Right lung (tissue), 10 donors: ENCODE results near the gene HLA-DMB. TPM values are rescaled to one million over a fixed set of nuclear protein-coding genes. Genes with fewer than 3 reads are reported as not detected.
A peak's percentile ranks its signal among the peaks of the same experiment; 100 is the strongest.

ENCODE experiments used
- DNase-seq, 2 donors: peaks; one replicate each; pipeline ENCODE4 v3.0.0-alpha.2; 2013
- long read RNA-seq, 8 donors: transcript quantifications; one replicate each; lab custom pipeline, GENCODE V29; 2026
- polyA plus RNA-seq, 5 donors: library from polyadenylated mRNA; unstranded; fragments of 120-200 nt; gene quantifications; one replicate each; pipeline versions ENCODE4 v1.2.1 to v1.2.3, GENCODE V29; 2013; ENCODE audit warnings: inconsistent platforms in 1 of 5, low replicate concordance in 1 of 5; ENCODE audit not compliant: insufficient read length in 5 of 5, insufficient read depth in 1 of 5

Gene HLA-DMB
- polyA plus RNA-seq: 10 to 100 TPM in 1 of 5 donors, 1 to 10 TPM in 4; 7.7 to 11.0 (median 8.4) TPM
- long read RNA-seq, donor 1, full-length matches to known transcripts: 7 of 7 reads
- long read RNA-seq, donor 1, partial matches to known transcripts: 0 of 7 reads
- long read RNA-seq, donor 1, other reads (novel, unspliced or antisense): 0 of 7 reads
- long read RNA-seq, donor 2, partial matches to known transcripts: 0 of 3 reads
- long read RNA-seq, donor 2, other reads (novel, unspliced or antisense): 0 of 3 reads
- long read RNA-seq, donor 3, full-length matches to known transcripts: 10 of 10 reads
- long read RNA-seq, donor 3, partial matches to known transcripts: 0 of 10 reads
- long read RNA-seq, donor 3, other reads (novel, unspliced or antisense): 0 of 10 reads
- long read RNA-seq, donor 4: 0 reads
- long read RNA-seq, donor 5, partial matches to known transcripts: 9 of 10 reads
- long read RNA-seq, donor 5, other reads (novel, unspliced or antisense): 0 of 10 reads
- long read RNA-seq, donor 6, full-length matches to known transcripts: 9 of 21 reads
- long read RNA-seq, donor 6, partial matches to known transcripts: 12 of 21 reads
- long read RNA-seq, donor 6, other reads (novel, unspliced or antisense): 0 of 21 reads
- long read RNA-seq, donor 7, partial matches to known transcripts: 13 of 15 reads
- long read RNA-seq, donor 7, other reads (novel, unspliced or antisense): 0 of 15 reads
- long read RNA-seq, donor 8, partial matches to known transcripts: 0 of 1 reads
- long read RNA-seq, donor 8, other reads (novel, unspliced or antisense): 0 of 1 reads

DNA sequence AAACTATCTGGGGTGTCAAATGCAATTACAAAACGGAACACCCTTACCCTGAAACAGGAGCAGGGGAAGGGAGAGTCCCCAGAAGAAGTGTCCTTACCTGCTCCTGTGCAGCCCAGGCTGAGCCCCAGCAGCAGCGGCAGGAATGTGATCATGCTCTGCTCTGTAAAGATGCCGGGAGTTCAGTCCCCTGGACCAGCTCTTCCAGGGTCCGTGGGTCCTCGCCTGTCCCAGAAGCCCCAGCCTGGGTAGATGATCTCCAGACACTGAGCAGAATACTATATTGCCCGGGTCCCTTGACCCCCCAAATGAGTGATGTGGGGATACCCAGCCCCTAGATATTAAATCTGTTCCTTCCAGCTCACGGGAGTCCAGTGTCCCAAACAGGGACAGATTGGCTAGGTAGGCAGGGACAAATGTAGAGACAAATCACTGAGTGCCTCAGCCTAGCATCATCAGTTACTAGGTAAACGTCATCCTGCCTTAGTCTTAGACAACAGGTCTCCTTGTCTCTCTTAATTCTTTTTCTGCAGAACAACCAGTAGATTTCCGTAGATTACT is at the start of gene HLA-DMB:
Gene HLA-DMB, minus strand, starts transcription at position 373 of the 558 bp plus-strand sequence. Its CDS starts 221 bp downstream, at position 152.
- DNase-seq: peak; percentile 38 to 43

DNA sequence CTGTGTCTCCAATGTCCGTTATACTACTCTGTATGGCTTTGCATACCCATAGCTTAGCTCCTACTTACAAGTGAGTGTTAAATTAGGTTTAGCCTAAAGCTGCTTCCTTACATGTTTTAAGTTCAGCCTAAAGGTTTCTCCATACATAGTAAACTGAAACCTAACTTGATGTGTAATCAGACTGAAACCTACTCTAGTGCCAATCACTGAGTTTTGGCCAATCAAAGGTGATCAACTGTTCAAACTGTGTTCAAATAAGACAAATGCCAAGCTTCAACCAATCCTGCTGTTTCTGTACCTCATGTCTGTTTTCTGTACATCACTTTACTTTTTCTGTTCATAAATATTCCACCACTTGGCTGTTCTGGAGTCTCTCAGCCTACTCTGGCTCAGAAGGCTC is 48.5 kb upstream of the HLA-DMB start:
- DNase-seq: no peak

DNA sequence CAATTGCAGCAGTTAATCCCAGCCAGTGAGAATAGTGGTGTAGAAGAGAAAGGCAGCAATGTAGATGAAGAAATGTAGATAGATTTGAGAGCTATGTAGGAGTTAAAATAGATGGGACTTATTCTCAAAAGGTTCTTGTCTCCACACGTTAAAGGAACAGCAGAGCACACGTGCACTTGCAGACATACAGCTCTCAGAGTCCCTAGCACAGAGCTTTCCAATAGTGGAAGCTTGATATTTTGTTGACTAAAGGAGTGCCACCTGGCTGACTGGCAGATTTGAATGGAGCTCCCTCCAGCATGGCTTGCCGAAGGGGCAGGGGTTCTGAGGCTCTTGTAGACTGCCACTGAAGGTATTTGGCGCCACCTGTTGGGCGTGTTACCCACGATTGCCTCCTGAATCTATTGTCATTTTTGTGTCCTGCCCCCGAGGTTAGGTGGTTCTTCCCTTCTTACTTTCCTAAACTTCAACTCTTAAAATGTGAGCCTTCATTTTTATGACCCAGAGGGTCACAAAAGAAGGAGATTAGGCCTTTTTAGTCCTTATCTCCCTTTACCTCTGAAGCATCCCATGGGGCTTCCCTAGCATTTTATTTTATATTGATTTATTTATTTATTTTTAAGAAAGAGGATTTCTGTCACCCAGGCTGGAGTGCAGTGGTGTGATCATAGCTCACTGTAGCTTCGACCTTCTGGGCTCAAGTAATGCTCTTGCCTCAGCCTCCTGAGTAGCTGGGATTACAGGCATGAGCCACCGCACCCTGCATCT is 44.0 kb upstream of the HLA-DMB start:
- peak; percentile 70 to 79 for DNase-seq

DNA sequence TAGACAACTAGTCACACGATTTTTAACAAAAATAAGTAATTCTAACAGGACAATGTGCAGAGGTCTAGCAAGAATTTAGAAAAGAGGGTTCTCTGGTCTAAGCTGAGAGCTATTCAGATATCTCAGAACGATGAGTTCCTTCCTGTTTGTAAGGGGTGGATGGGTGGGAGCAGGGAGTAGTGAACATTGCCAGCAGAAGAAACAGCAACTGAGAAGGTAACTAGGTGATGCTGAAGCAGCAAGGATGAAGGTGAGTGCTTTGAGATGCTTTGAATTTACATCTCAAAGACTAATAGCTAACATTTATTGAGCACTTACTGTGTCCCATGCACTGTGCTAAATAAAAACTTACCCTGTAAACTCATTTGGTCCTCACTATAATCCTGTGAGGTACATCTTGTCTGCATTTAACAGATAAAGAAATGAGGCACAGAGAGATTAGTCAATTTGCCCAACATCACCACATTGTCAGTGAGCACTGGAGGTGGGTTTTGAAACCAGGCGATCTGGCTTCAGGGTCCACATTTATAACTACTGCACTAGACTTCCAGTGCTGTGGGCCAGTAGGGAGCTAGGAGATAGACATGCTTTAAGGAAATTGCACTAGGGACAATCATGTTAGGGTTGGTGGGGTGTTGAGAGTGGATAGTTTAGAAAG is 43.3 kb upstream of the HLA-DMB start:
- no peak for DNase-seq

DNA sequence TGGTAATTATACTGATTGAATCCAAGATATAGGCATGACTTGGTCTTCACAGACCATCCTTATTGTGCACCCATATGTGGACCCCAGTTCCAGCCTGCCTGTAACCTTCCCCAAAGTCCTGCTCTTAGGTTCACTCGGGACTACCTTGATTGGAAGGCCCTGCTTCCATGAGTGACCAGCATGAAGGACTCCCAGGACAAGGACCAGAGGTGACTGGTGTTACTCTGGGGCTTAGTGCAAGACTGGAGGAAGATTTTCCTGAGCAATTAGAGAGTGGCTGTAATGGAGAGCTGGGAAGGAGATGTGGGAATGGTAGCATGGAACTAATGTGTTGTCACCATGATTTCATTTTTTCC is 42.6 kb upstream of the HLA-DMB start:
- DNase-seq: no peak

DNA sequence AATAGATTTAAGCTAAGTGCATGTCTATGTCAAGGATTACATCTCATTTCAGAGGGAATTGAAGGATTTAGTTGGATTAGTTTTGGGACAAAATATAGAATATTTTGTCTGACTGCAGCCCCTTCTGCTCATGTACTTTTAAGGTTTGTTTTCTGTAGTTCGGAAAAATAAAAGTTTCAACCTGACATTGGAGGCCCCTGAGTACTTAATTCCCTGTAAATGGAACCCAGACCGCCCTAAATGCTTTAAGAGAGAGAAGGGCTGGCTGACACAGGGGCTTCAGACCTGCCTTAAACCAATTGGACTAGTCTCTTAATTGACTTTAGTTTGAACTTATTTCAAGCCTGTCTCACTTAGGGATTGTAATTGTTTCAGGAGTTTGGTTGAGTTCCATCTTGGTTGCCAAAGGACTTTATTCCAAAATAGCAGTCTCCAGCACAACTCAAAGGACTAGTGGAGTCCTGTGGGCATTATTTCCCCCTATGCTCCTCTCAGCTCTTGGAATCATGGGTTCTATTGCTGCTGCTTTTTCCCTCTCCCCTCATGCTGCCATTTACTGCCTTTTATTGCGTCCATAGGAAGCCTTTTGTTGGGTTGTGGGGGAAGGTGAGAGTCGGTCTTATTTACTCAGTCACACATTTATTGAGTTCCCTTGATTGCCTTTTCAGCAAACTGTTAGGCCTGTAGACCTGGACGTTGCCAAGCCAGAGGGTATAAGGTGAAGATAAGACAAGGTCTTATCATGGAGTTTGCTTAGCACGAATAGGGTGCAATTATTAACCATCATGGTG is 42.1 kb upstream of the HLA-DMB start:
- no peak for DNase-seq

DNA sequence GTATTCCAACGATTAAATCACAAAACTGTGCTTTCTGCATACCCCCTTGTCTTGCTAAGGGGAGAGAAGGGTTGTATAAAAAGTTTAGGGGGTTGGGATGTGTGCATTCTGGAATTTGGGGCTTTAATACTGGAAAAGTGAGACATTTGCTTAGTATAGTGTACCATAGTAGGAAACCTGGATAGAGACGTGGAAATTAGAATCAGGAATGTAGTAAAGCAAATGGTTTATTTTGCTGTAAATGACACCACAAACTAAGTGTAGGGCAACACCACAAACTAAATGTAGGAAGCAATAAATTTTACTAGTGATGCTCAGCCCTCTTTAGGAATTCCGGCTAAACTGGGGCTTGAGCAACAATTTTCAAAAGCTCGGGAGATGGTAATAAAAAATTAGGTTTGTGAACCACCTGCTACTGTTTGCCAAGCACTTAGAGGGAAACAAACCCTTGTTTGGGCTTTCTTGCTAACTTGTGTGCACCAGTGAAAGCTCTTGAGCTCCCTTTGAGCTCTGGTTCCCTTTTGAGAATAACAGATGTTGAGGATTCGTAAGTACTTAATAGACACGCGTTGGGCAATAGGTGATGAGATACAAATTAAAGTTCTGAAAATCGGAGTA is 41.4 kb upstream of the HLA-DMB start:
- peak in 1 of 2 donors; percentile 25 for DNase-seq

DNA sequence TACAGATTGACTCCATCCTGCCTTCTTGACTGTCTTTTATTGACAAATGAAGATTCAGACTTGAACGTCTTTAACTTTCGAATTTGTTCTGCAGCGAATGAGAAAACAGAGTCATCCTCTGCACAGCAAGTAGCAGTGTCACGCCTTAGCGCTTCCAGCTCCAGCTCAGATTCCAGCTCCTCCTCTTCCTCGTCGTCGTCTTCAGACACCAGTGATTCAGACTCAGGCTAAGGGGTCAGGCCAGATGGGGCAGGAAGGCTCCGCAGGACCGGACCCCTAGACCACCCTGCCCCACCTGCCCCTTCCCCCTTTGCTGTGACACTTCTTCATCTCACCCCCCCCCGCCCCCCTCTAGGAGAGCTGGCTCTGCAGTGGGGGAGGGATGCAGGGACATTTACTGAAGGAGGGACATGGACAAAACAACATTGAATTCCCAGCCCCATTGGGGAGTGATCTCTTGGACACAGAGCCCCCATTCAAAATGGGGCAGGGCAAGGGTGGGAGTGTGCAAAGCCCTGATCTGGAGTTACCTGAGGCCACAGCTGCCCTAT is 39.7 kb upstream of the HLA-DMB start:
- no peak for DNase-seq

DNA sequence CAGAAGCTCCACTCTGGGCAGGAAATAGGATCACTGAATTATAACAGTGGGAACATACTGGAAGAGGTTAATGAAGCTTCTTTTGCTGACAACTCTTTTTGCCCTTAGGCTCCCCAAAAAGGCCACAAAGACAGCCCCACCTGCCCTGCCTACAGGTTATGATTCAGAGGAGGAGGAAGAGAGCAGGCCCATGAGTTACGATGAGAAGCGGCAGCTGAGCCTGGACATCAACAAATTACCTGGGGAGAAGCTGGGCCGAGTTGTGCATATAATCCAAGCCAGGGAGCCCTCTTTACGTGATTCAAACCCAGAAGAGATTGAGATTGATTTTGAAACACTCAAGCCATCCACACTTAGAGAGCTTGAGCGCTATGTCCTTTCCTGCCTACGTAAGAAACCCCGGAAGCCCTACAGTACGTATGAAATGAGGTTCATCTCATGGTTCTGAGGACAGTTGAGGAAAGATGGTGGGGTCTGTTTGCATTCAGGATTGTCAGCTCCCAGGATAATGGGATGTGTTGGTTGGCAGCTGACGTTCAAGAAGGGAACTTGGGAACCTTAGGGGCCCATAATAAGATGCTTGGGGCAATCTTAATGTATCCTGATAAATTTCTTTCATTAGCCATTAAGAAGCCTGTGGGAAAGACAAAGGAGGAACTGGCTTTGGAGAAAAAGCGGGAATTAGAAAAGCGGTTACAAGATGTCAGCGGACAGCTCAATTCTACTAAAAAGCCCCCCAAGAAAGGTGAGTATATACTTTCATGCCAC is 39.1 kb upstream of the HLA-DMB start:
- DNase-seq: no peak

DNA sequence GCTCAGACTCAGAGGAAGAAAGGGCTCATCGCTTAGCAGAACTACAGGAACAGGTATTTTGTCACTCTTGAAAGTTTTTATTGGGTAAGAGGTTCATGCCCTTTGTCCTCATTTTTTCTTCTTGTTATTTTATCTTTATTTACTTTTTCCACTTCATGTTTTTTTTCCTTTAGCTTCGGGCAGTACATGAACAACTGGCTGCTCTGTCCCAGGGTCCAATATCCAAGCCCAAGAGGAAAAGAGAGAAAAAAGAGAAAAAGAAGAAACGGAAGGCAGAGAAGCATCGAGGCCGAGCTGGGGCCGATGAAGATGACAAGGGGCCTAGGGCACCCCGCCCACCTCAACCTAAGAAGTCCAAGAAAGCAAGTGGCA is 37.1 kb upstream of the HLA-DMB start:
- no peak for DNase-seq

DNA sequence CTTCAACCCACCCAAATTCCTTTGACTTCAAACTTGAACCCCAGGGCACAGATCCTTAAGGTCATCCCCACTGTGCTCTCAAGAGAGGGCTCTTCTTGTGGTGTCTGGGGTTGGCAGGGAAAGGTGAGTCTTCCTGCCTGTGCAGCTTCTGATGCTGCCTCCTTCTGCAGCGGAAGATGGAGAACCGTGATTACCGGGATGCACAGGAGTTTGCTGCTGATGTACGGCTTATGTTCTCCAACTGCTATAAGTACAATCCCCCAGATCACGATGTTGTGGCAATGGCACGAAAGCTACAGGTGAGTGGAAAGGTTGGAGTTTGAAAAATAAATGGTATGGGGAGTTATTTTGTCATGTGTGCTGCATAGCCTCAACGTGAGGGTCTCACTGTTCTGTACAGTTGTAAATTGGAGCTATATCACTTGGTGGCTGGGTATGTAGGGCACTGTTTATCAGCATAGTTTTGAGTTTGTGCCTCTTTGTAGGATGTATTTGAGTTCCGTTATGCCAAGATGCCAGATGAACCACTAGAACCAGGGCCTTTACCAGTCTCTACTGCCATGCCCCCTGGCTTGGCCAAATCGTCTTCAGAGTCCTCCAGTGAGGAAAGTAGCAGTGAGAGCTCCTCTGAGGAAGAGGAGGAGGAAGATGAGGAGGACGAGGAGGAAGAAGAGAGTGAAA is 36.6 kb upstream of the HLA-DMB start:
- DNase-seq: no peak

DNA sequence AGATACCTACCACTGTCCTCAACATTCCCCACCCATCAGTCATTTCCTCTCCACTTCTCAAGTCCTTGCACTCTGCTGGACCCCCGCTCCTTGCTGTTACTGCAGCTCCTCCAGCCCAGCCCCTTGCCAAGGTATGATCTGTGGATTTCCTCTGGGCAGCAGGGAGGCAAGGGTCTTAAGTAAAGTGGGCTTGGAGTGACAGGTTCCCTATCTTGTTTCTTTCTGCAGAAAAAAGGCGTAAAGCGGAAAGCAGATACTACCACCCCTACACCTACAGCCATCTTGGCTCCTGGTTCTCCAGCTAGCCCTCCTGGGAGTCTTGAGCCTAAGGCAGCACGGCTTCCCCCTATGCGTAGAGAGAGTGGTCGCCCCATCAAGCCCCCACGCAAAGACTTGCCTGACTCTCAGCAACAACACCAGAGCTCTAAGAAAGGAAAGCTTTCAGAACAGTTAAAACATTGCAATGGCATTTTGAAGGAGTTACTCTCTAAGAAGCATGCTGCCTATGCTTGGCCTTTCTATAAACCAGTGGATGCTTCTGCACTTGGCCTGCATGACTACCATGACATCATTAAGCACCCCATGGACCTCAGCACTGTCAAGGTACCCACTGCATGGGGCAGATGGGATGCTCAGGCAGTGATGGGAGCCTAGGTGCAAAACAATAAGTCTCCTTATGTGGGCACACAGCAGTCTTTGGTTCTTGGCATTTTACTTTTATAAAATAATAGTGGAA is 35.7 kb upstream of the HLA-DMB start:
- no peak for DNase-seq

DNA sequence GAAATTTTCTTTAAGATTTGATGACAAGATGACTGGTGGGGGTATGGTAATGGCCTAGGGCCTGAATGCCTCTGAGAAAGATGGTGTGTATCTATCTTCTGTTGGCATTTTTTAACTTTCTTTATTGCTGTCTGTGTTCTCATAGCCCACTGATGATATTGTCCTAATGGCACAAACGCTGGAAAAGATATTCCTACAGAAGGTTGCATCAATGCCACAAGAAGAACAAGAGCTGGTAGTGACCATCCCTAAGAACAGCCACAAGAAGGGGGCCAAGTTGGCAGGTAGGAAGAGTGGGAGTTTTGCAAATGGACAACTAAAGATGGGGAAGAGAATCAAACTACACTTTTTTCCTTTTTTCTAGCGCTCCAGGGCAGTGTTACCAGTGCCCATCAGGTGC is 35.1 kb upstream of the HLA-DMB start:
- no peak for DNase-seq

DNA sequence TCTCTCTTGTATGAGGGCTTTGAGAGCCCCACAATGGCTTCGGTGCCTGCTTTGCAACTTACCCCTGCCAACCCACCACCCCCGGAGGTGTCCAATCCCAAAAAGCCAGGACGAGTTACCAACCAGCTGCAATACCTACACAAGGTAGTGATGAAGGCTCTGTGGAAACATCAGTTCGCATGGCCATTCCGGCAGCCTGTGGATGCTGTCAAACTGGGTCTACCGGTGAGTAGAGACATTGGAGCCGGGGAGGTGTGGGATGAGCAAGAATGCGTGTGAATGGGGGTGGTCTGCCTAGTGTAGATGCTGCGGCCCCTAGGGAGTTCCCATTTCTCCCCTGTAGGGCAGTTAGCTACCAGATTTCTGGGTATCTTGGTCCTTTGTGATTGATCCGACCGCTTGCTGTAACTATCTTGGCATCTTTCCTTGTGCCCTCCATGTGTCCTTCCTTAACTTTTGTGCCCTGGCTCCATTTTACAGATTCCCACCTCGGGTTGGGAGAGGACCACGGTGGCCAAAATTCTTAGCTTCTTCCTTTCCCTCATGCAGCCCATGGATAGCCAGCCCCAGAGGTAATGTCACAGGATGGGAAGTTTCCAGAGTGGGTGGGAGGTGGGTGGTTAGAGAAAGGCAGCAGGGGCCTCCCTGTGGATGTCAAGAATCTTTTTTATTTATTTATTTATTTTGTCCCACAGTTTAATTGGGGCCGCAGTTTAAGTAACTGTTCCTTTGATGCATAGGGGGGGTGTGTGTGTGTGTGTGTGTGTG is 33.9 kb upstream of the HLA-DMB start:
- no peak for DNase-seq

DNA sequence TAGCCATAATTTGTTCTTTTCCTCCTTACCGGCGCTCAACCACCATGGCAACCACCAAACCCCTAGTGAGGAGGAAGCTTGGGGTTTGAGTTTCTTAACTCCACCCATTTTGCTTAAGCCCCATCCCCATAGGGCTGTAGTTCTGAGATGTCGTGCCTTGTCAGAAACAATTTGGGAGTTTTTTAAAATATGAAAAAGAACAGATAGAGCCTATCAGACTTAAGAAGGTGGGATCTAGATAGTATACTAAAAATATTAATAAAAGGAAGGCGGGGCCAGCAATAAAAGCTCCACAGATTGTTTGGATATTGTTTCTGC is 33.1 kb upstream of the HLA-DMB start:
- DNase-seq: no peak

DNA sequence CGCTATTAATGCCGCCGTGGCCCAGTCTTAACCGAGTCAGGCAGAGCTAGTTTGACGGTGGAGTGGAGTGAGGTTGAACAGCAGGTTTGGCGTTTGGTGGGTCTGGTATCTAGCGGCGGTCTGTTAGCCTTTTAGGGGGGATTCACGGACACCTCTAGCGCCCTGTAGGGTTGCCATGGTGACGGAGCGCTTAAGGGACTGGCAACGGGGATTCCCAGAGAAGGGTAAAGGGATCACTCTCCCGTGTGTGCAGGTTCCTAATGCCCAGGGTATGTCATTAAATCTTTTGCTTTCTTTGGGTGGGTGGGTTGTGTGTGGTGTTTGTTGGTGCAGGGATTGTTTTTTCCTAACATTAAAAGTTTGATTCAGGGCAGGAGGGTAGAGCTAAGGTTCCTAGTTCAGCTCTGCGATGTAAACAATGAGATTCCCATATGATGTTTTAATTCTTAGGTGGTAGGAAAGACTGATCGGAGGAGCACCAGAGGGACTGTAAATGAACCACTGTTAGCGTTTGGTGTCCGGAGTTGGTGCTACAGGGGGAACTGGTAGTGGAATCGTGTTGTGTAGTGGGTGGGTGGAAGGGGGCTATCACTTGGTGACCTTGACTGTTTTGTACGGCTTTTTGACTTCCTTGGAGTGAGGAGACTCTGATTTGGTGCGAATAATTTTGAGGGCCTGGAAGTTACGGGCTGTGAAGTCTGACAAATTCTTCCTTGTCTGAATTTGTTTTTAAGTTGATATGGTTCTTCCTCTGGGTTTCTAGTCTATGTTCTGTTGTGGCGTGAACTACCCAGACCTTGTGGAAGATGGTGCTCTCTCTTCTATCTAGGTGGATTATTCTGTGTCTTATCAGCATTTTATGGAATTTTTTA is 32.6 kb upstream of the HLA-DMB start:
- no peak for DNase-seq
